Coronary artery (tissue), 2 donors: Measurements from ENCODE around the gene HDAC9.

Source experiments
- DNase-seq: peaks from one replicate; pipeline ENCODE4 v3.0.0-alpha.2; 2017; ENCODE audit warnings: low spot score
- H3K27ac ChIP-seq, 2 donors: fragments of 200-600 bp; sonication (generic); one replicate each; pipeline ENCODE4 v1.5.1; 2016 to 2019
- H3K4me3 ChIP-seq: fragments of 200-600 bp; sonication (generic); 2 replicates; pipeline ENCODE4 v1.5.1; 2016; ENCODE audit warnings: mild to moderate bottlenecking, moderate library complexity
- TF ChIP-seq, protein P1 (sequence below): fragments of 200-600 bp; sonication (generic); IDR thresholded peaks from one replicate; pipeline ENCODE4 v1.5.1; 2019; ENCODE audit warnings: antibody characterized with exemption

The HDAC9 gene

DNA sequence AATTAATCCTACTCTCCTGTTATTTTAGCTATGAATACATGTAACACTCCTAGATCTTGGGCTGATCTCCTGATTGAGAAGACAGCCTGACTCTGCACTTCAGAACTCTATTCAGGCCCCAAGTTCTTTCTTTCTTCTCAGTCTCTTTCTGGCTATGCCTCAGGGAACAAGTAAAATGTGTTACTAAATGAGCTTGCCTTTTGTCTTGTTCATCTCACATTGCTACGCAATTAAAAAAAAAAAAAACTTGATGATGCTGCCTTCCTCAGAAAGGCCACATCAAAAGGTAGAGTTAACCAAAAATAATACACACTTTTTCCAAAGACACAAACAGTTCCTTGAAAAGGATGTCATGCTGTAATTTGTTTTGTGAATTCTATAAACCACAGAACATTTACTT is 363.8 kb downstream of the HDAC9 start:
- DNase-seq = no peak
- TF ChIP-seq, protein P1, sequence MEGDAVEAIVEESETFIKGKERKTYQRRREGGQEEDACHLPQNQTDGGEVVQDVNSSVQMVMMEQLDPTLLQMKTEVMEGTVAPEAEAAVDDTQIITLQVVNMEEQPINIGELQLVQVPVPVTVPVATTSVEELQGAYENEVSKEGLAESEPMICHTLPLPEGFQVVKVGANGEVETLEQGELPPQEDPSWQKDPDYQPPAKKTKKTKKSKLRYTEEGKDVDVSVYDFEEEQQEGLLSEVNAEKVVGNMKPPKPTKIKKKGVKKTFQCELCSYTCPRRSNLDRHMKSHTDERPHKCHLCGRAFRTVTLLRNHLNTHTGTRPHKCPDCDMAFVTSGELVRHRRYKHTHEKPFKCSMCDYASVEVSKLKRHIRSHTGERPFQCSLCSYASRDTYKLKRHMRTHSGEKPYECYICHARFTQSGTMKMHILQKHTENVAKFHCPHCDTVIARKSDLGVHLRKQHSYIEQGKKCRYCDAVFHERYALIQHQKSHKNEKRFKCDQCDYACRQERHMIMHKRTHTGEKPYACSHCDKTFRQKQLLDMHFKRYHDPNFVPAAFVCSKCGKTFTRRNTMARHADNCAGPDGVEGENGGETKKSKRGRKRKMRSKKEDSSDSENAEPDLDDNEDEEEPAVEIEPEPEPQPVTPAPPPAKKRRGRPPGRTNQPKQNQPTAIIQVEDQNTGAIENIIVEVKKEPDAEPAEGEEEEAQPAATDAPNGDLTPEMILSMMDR = no peak
- Histone ChIP-seq H3K4me3 (no peak overlapping the region), H3K27ac (no peak overlapping the region)

DNA sequence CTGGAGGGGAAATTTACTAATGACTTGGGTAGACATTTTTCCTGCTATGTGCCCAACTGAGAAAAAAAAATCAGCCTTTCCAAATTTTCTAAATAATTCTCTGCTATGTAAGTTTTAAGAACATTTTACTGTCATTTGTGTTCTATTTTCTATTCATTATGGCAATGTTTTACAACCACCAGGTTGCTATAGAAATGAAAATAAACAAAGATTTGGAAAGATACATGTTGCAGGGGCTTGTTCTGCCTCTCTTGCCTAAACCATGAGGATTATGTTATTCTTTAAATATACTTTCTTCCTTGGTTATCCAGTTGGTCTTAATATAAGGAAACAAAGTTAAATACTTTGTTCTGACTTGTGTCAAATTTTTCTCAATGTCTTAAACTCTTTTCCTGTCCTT is 364.7 kb downstream of the HDAC9 start:
- no peak overlapping the region for H3K4me3 ChIP-seq
- H3K27ac ChIP-seq = no peak overlapping the region

DNA sequence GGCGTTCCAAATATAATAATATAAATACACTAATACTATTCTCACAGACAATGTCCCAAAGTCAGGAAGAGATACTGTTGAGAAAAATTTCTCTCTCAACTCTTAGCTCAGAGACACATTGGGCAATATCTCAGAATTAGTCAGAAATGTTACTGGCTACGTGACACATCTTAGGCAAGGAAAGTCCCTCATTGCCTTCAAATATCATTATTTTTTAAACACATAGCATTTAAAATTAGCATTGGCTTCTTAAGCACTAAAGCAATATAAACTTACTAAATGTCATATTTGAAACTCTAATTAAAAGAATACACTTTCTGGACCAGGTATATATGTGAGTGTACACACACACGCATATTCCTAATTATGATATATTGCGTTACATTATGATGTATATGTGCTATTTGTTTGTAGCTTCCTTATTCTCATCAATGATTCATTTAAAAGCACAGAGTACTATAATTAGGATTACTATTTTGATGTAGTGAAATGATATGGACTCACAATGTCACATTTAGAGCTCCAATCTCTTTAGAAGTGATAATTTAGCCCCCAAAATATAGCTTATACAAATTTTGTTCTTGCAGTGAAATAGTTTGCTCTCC is 366.1 kb downstream of the HDAC9 start:
- no peak for DNase-seq
- no peak overlapping the region for H3K27ac ChIP-seq
- TF ChIP-seq, protein P1 = no peak
- no peak overlapping the region for H3K4me3 ChIP-seq

More for the DNA sequence above, 364.7 kb downstream of the HDAC9 start:
- DNase-seq = no peak
- TF ChIP-seq, protein P1 = no peak

DNA sequence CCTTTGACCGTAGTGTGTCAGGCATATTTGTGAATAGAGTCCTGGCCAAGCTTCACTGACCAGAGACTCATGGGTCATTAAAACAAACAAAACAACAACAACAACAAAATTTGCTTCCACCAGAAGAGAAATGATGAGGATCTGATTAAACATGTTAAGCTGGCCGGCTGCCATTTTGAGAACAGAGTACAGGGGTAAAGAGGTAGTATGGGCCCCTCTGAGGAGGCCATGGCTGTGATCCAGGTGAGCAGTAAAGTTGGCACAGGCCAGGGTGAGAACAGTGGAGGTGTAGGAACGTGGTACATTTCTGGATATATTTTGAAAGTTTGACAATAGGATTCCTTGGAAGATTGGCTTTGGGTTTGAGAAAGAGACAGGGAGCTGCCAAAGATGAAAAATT is 369.4 kb downstream of the HDAC9 start:
- TF ChIP-seq, protein P1 = no peak
- DNase-seq = no peak
- Histone ChIP-seq H3K4me3 (no peak overlapping the region), H3K27ac (no peak overlapping the region)

DNA sequence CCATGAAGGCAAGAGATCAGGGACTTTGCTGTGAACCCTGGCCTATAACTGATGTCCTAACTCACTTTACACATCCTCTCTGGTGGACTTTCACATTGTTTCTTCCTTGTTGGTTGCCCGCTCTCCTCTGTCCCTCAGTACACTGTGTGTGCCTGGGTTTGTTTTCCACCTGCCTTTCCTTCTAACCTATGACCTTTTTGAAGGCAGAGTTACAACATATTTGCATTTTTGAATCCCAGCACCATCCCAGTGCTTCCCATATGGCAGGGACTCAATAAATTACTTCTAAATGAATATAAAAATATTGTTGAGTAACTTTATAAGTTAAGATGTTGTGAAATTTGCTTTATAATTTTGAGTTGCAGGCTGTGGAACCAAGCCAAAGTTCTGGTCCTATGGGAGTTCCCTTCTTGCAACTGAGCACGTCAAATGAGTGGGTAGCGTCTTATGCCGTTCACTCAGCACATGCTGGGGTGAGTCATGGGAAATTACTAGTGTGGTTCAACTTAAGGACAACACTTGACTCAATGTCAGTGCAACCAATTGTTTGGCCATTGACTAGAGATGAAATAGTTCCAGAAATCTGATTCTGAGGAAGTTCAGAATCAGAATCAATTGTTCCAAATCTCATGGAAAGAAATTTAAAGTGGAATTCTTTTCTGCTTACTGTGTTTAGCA is 370.9 kb downstream of the HDAC9 start:
- no peak overlapping the region for H3K4me3 ChIP-seq
- TF ChIP-seq, protein P1 = no peak
- peak overlapping the region; percentile 39 to 58 for H3K27ac ChIP-seq
- DNase-seq = peak; percentile 77

DNA sequence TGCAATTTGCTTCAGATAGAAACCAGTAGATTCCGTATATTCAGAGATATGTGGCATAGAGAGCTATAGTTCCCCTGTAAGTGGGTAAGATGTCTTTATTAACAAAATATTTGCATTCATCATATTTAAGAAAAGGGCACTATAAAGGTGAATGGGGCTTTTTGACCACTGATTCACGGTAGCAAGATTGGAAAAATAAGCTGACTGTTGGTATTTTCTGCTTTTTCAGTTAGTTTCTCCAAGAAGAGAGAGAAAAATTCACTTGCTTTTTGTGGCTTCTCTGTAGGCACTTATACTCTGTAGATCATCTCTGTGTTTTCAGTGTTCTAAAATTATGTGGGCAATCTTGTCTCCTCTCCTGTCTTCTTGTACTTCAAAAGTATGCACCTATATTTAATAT is 376.8 kb downstream of the HDAC9 start:
- no peak for DNase-seq
- Histone ChIP-seq H3K27ac (no peak overlapping the region), H3K4me3 (no peak overlapping the region)
- TF ChIP-seq, protein P1 = no peak

DNA sequence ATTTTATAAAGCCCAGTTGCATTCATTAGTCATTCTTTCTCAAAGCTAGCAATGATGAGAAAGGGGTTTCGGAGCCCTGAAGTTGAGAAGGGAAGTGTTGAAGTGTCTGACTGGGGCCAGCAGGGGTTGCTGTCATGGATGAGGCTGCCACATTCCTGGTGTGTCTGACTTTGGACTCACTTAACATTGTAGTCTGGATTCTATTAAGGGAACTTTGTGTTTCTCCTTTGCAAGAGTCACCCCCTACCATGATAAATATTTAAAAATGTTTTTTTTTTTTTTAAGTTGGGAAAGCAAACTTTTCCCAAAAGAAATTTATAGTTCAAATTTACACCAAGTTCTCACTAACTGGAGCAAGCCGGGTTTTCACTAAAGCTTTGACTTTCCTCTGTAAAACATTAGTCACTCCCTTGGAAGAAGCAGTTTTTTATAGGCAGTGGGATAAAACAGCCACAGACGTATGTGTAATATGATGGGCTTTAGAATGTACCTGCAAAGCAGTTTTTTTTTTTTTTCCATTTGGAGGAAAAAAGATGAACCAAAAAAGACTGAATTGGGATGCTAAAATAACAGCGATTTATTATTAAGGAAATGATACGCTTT is 378.3 kb downstream of the HDAC9 start:
- TF ChIP-seq, protein P1 = no peak
- no peak for DNase-seq

More for the DNA sequence above, 378.3 kb downstream of the HDAC9 start:
- H3K4me3 ChIP-seq = no peak overlapping the region
- no peak overlapping the region for H3K27ac ChIP-seq
